Fibroblast of lung (primary cell): ENCODE measurements around the gene DCTN2.
"Not testable (repeated sequence)": the region's sequence is repeated elsewhere in the genome, so short reads cannot be mapped to it uniquely, and the experiment has no call there.

Source experiments
- CTCF ChIP-seq, 2 donors: IDR thresholded peaks in 1 of 2; conservative IDR thresholded peaks in 1 of 2; 1 replicate in 1 of 2; 2 replicates in 1 of 2; pipeline ENCODE4 v1.5.1; 2011 to 2012; ENCODE audit warnings: low read length in 2 of 2, control low read depth in 1 of 2, inconsistent platforms in 1 of 2, low read depth in 1 of 2, mild to moderate bottlenecking in 1 of 2
- EZH2 ChIP-seq: IDR thresholded peaks from 2 replicates; pipeline ENCODE4 v1.5.1; 2012; ENCODE audit warnings: low read length, control low read depth, mild to moderate bottlenecking; ENCODE audit errors: missing control alignments

GRCh38 chr12:57570438-57570837 is 23.4 kb upstream of the DCTN2 start:
- not testable (repeated sequence) for TF ChIP-seq CTCF (conservative IDR thresholded peaks at IDR 0.05 in 1 of 2, IDR thresholded peaks at IDR 0.05 in 1 of 2; ENCODE audit: low read depth in 1 of 2, low read length in 2 of 2); EZH2
